SW 1271 (cell line): ENCODE data around the gene AHCTF1.

Experiments used
- DNase-seq, 2 experiments: peaks; one replicate each; lab custom pipeline; 2025; lab: John Stamatoyannopoulos, UW

Gene AHCTF1

DNA sequence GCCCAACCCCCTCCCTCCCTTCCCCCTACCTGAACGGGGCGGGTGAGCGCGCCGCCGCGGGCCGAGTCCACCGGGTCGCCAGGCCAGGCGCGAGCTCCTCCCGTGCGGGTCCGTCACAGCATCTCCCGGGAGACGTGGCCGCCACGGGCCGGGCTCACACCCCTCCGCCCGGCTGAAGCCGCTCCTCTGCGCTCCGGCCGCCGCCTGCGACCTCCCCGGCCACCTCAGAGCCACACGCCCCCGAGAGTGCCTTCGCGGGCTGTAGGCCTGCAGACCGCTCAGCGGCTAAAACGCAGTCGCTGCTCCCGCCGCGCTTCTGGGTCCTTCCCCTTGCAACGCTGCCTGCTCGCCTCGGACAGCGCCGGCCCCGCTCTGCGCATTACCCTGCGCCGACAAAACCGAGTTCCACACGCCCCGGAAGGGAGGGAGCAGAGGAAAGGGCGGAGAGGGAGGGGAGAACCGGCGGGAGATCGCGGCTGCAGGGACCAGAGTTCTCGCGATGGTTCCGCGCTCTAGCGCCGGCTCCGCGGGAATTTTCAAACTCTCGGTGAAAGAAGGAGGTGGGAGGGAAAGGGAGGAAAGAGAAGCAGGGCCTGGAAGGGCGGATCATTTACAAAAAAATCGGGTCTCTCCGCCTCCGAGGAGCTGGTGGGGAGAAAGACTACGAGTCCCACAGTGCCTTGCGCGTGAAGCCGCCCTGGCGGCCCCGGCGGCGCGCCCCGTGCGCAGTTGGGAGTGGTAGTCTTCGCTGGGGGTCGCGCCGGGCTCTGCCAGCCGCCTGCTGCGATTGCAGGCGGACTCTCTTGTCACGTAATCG is at the start of gene AHCTF1:
Gene AHCTF1, minus strand, starts transcription at position 400 of the 817 bp plus-strand sequence. CDS start 13,578 bp downstream, outside the sequence.
- DNase-seq: peak; percentile 100

GRCh38 chr1:246978785-246979184 is 47.0 kb upstream of the AHCTF1 start:
- DNase-seq: no peak

- no peak for DNase-seq
Measured at GRCh38 chr1:246978281-246978680, 46.5 kb upstream of the AHCTF1 start.

- DNase-seq: no peak
Measured at GRCh38 chr1:246971969-246972368, 40.2 kb upstream of the AHCTF1 start.

DNA sequence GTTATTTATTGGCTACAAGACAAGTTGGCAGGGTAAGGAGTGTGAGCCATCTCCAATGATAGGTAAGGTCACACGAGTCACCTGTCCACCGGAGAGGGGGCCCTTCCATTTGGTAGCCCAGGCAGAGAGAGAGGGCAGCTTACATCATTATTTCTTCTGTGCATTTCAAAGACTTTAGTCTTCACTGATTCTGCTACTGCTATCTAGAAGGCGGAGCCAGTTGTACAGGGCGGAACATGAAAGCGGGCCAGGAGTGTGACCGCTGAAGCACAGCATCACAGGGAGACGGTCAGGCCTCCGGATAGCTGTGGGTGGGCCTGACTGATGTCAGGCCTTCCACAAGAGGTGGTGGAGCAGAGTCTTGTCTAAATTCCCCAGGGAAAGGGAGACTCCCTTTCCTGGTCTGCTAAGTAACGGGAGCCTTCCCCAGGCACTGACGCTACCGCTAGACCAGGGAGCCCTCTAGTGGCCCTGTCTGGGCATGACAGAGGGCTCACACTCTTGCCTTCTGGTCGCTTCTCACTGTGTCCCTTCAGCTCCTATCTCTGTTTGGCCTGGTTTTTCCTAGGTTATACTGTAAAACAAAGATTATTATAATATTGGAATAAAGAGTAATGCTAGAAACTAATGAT is 39.5 kb upstream of the AHCTF1 start:
- peak in 1 of 2 experiments; percentile 20 for DNase-seq

DNA sequence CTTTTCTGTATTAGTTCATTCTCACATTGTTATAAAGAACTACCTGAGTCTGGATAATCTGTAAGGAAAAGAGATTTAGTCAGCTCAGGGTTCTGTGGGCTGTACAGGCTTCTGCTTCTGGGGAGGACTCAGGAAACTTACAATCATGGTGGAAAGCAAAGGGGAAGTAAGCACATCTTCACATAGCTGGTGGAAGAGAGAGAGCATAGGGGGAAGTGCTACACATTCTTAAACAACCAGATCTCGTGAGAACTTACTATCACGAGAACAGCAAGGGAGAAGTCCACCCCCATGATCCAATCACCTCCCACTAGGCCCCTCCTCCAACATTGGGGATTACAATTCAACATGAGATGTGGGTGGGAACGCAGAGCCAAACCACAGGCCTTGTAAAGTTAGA is 37.9 kb upstream of the AHCTF1 start:
- no peak for DNase-seq

DNA sequence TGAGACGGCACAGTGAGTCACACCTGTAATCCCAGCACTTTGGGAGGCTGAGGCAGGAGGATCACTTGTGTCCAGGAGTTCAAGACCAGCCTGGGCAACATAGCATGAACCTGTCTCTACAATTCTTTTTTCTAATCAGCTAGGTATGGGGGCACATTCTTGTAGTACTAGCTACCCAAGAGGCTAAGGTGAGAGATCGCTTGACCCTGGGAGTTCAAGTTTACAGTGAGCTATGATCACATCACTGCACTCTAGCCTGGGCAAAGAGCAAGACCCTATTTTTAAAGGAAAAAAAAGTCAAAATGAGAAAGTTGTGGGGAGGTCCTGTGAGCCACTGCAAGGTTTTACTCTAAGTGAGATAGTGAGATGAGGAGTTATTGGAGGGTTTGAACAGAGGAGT is 34.8 kb upstream of the AHCTF1 start:
- DNase-seq: no peak

- no peak for DNase-seq
Measured at GRCh38 chr1:246959944-246960693, 28.4 kb upstream of the AHCTF1 start.

DNA sequence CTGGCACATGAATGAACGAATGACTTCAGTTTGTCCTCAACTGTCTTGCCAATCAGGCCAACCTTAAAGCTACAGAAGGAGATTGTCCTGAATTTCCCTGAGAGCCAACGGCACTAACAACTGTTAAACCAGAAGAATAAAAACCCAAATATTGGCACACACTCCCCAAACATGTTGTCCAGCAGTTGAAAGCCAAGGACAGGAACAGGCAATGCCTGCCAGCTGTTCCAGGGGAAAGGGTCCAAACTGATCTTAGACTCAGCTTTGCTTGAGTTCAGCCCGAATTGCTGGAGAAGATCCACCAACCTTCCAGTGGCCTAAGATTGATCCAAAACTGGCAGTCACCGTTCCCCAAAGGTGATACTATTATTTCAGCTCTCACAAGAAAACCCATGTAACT is 22.4 kb upstream of the AHCTF1 start:
- DNase-seq: no peak

DNA sequence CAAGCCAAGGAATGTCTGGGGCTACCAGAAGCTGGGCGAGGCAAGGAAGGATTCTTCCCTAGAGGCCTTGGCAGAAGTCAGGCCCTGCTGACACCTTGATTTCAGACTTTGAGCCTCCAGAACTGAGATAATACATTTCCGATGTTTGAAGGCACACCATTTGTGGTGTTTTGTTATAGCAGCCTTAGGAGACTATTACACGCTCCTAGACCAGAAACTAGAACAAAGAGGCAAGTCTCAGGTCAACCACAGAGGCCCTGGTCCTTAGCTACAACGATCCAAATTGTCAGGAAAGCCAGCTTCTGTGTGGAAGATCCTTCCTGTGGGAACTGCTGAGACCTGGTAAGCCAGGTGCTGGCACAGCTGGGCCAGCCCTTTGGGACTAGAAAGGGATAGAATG is 19.7 kb upstream of the AHCTF1 start:
- DNase-seq: no peak

DNA sequence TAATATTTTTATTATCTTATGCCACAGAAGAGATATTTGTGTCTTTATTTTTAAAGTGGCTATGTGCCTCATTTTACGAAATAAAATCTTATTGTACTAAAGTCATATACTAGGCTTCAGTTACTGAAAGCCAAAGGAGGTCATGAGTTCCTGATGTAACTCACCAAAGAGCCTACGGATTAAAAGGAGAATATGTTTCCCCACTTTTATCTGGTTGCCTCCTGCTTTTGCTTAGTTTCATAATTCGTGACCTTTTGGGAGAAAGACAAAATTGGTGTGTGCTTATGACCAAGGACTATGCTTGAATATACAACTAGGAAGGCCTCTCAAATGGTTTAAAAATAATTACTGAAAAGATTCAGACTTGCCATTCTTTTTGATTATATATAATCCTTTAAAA is 18.2 kb upstream of the AHCTF1 start:
- no peak for DNase-seq

- no peak for DNase-seq
Measured at GRCh38 chr1:246947255-246947654, 15.5 kb upstream of the AHCTF1 start.

DNA sequence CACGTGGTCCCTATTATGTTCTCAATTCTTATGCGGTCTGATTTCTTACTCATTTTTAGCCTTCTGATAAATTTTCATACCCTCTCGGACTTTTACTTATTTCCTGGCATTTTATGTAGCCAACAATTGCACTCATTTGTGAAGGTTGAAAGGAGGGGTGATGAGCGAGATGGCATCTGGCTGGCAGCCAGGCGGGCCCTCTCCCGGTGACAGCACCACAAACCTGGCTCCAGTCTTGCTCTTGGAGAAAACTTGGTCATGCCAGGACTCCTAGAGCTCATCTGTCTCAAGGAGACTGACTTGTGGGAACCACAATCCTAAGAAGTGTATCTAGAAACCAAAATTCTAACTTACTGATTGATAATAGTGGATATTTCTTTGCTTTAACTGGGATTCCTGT is 14.6 kb upstream of the AHCTF1 start:
- DNase-seq: no peak

DNA sequence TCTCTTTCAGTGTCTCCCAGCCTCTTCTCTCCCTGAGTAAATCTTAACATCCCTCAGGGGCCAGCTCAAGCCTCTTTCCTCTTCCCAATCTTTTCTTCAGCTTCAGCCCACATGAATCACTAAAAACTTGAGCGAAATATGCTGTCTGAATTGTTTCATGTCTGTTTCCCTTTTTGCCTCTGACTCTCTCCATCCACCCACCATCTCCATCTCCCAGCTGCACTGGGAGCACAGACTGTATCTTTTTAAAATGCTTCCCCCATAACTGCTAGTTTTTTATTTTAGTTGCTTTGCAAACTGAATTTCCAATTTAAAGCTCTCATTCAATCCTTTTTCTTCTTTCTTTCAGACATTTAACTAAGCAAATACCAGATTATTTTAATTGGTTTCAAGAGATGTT is 3.0 kb upstream of the AHCTF1 start:
- no peak for DNase-seq

DNA sequence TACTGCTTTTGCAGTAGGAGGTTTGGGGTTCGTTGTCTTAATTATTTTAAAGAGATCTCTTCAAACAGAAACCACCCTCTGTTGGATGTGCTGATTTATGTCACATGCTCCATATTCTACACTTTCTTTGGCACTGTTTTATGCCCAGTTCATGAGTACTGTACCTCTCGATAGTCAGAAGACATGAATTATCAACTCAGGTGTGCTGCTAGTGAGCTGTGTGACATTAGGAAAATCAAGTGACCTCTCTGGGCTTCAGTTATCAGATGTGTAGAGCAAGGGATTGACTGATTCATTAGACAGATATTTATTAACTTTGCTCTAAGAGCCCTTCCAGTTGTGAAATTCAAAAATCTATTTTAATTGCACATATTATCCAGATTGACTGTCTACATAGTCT is 2.1 kb upstream of the AHCTF1 start:
- no peak for DNase-seq

GRCh38 chr1:246932366-246932700 is 585 bp upstream of the AHCTF1 start:
- DNase-seq: no peak

DNA sequence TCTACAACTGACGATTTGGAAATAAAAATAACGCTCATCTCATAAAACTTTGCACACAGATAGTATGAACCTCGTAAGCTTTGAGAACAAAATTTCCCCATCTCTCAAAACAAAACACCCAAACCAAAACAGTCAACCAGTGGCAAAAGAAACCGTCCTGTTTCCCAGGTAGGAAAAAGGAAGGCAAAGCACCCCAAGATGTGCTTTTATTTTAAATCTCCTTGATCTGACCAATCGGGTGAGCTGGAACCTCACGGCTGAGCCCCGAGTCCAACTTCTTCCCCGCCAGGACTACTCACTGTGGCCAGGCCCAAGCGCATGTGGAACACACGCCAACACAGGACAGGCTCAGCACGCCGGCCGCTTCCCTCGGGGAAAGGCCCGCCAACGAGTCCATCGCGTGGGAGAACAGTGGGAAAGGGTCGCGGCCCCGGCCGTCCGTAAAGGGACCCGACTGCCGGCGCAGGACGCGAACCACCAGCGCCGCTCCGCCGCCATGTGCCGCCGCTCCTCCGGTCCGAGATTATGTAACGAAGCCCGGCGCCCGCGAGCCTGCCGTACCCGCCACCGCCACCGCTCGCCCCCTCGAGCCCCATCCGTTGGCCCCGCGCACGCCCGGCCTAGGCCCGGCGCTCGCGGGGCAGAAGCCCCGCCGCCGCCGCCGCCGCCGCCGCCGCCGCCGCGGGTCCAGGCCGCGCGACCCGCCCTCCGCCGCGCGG is 759 bp downstream of the AHCTF1 start:
- DNase-seq: peak; percentile 31 to 61

DNA sequence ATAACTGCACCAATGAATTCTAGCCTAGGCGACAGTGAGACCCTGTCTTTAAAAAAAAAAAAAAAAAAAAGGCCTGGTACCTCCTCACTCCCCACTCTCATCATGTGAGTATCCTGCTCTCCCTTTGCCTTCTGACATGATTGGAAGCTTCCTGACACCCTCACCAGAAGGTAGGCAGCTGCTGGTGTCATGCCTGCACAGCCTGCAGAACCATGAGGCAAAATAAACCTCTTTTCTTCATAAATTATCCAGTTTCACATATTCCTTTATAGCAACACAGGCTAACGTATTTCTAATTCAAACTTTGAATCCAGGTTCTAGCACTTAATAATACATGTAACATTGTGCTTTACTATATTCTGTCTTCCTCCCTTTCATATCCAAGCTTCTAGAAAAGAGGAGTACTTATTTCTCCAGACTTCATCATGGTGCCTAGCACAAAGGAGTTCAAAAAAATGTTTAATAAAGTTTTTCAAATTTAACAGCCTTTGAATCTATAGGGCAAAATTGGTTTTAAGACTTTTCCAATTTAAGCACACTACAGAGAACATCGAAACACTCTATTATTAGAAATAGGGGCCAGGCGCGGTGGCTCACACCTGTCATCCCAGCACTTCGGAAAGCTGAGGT is 5.6 kb downstream of the AHCTF1 start:
- no peak for DNase-seq

- no peak for DNase-seq
Measured at GRCh38 chr1:246923900-246924299, 7.8 kb downstream of the AHCTF1 start.

- DNase-seq: no peak
Measured at GRCh38 chr1:246923482-246923881, 8.3 kb downstream of the AHCTF1 start.

- no peak for DNase-seq
Measured at GRCh38 chr1:246921481-246921880, 10.3 kb downstream of the AHCTF1 start.

DNA sequence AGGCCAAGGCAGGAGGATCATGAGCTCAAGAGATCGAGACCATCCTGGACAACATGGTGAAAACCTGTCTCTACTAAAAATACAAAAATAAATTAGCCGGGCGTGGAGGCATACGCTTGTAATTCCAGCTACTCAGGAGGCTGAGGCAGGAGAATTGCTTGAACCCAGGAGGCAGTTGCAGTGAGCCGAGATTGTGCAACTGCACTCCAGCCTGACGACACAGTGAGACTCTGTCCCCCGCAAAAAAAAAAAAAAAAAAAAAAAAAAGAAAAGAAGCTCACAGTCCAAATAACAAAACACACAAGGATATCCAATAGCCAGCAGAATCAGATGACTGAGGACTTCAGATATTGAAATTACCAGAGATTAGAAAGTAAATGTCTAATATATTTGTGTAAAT is 11.8 kb downstream of the AHCTF1 start:
- DNase-seq: no peak
